Cardiac muscle cell (in vitro differentiated cells and primary cell): ENCODE measurements around the gene ZNF492. TPM values are rescaled to one million over a fixed set of nuclear protein-coding genes. Genes with fewer than 3 reads are reported as not detected.
"Not testable (repeated sequence)": the region's sequence is repeated elsewhere in the genome, so short reads cannot be mapped to it uniquely, and the experiment has no call there.

Experiments
- DNase-seq, 2 donors: peaks; one replicate each; pipeline versions ENCODE4 v3.0.0 to v3.0.0-alpha.2; 2010 to 2017; ENCODE audit warnings: low read depth in 1 of 2, low spot score in 1 of 2
- H3K27ac ChIP-seq: fragments of 200-600 bp; sonication (generic); 2 replicates; pipeline ENCODE4 v1.5.1; 2016
- H3K27me3 ChIP-seq: fragments of 200-600 bp; sonication (generic); 2 replicates; pipeline ENCODE4 v1.6.0; 2016; ENCODE audit warnings: control low read depth
- H3K36me3 ChIP-seq: fragments of 200-600 bp; sonication (generic); 2 replicates; pipeline ENCODE4 v1.5.1; 2016; ENCODE audit warnings: control low read depth
- H3K4me1 ChIP-seq: fragments of 200-600 bp; sonication (generic); 2 replicates; pipeline ENCODE4 v1.8.1; 2017; ENCODE audit warnings: low read depth, mild to moderate bottlenecking, mixed run types
- H3K4me3 ChIP-seq: fragments of 200-600 bp; sonication (generic); 2 replicates; pipeline ENCODE4 v1.5.1; 2016; ENCODE audit warnings: mild to moderate bottlenecking
- H3K9me3 ChIP-seq: fragments of 200-600 bp; sonication (generic); 2 replicates; pipeline ENCODE4 v1.5.1; 2017; ENCODE audit warnings: low read depth, mild to moderate bottlenecking, control low read depth
- CTCF ChIP-seq: IDR thresholded peaks from 2 replicates; pipeline ENCODE4 v1.5.1; 2012; ENCODE audit warnings: low read depth, mild to moderate bottlenecking, low read length
- polyA plus RNA-seq: library from polyadenylated mRNA; unstranded; fragments of >200 nt; fragmentation: Nextera tagmentation; extraction: Ambion mirVana; gene quantifications from 2 replicates; pipeline ENCODE4 v1.2.1, GENCODE V29; 2016
- total RNA-seq: library from RNA; depleted of rRNA; stranded (reverse); fragments of >200 nt; gene quantifications from 2 replicates; pipeline ENCODE4 v1.2.3, GENCODE V29; 2016

Gene ZNF492
- total and polyA plus RNA-seq, 2 experiments from 2014 or later = not detected

- no peak overlapping the region for H3K4me3 ChIP-seq
- no peaks in the 10 kb centered on the region for H3K36me3 ChIP-seq
- no peaks in the 10 kb centered on the region for H3K27me3 ChIP-seq
- H3K4me1 ChIP-seq = no peaks in the 10 kb centered on the region
- H3K9me3 ChIP-seq = no peaks in the 10 kb centered on the region
- DNase-seq = no peak
- no peak overlapping the region for H3K27ac ChIP-seq
- TF ChIP-seq CTCF = no peak
Measured at GRCh38 chr19:22625266-22626035, 8.7 kb upstream of the ZNF492 start.

- no peak overlapping the region for H3K27ac ChIP-seq
- TF ChIP-seq CTCF = no peak
- no peaks in the 10 kb centered on the region for H3K36me3 ChIP-seq
- no peaks in the 10 kb centered on the region for H3K27me3 ChIP-seq
- no peak overlapping the region for H3K4me3 ChIP-seq
- no peaks in the 10 kb centered on the region for H3K4me1 ChIP-seq
- no peaks in the 10 kb centered on the region for H3K9me3 ChIP-seq
- DNase-seq = no peak
Measured at GRCh38 chr19:22627526-22627925, 6.6 kb upstream of the ZNF492 start.

- Histone ChIP-seq H3K9me3 (no peaks in the 10 kb centered on the region), H3K27ac (no peak overlapping the region), H3K4me1 (no peaks in the 10 kb centered on the region), H3K27me3 (no peaks in the 10 kb centered on the region), H3K36me3 (no peaks in the 10 kb centered on the region), H3K4me3 (no peak overlapping the region)
- DNase-seq = no peak
- TF ChIP-seq CTCF = no peak
Measured at GRCh38 chr19:22628401-22628800, 5.7 kb upstream of the ZNF492 start.

GRCh38 chr19:22634450-22634827 lies 315 bp downstream of the ZNF492 start:
- Histone ChIP-seq H3K27me3 (no peaks in the 10 kb centered on the region), H3K4me1 (no peaks in the 10 kb centered on the region), H3K4me3 (no peak overlapping the region), H3K36me3 (no peaks in the 10 kb centered on the region), H3K27ac (no peak overlapping the region), H3K9me3 (no peaks in the 10 kb centered on the region)
- TF ChIP-seq CTCF = no peak
- DNase-seq = no peak

- H3K27me3 ChIP-seq, H3K27ac ChIP-seq, H3K4me1 ChIP-seq, H3K9me3 ChIP-seq, DNase-seq, H3K4me3 ChIP-seq, H3K36me3 ChIP-seq: not testable (repeated sequence)
Measured at GRCh38 chr19:22685493-22685892, 51.4 kb downstream of the ZNF492 start.

- H3K4me3 ChIP-seq, H3K27me3 ChIP-seq, H3K9me3 ChIP-seq, H3K4me1 ChIP-seq, H3K36me3 ChIP-seq, H3K27ac ChIP-seq, DNase-seq: not testable (repeated sequence)
Measured at GRCh38 chr19:22702661-22703060, 68.5 kb downstream of the ZNF492 start.

GRCh38 chr19:22703096-22703495 lies 69.0 kb downstream of the ZNF492 start:
- H3K9me3 ChIP-seq = not testable (repeated sequence)

More at GRCh38 chr19:22703096-22703495, 69.0 kb downstream of the ZNF492 start:
- H3K4me1 ChIP-seq, H3K27me3 ChIP-seq, DNase-seq, H3K36me3 ChIP-seq, H3K4me3 ChIP-seq, H3K27ac ChIP-seq: not testable (repeated sequence)
